H9 (cell line): ENCODE data around the gene EEF1A2. TPM values are rescaled to one million over a fixed set of nuclear protein-coding genes. Genes with fewer than 3 reads are reported as not detected.

Experiments
- DNase-seq: peaks from one replicate; pipeline ENCODE4 v3.0.0-alpha.2; 2017
- H2AFZ ChIP-seq: one replicate; pipeline ENCODE4 v1.6.1; 2013; ENCODE audit warnings: mild to moderate bottlenecking, low read length, control low read depth, moderate library complexity
- H2AK5ac ChIP-seq: 2 replicates; pipeline ENCODE4 v1.6.1; 2013; ENCODE audit warnings: low read length, control low read depth, mixed read lengths; ENCODE audit not compliant: insufficient read length
- H2BK120ac ChIP-seq: one replicate; pipeline ENCODE4 v1.6.1; 2013; ENCODE audit warnings: low read depth, mild to moderate bottlenecking, low read length, control low read depth, inconsistent platforms; ENCODE audit not compliant: poor library complexity, severe bottlenecking
- H2BK12ac ChIP-seq: 2 replicates; pipeline ENCODE4 v1.6.1; 2013; ENCODE audit warnings: low read length, control low read depth, mixed read lengths, low read depth; ENCODE audit not compliant: insufficient read length
- H2BK15ac ChIP-seq: 2 replicates; pipeline ENCODE4 v1.6.1; 2013; ENCODE audit warnings: low read depth, low read length, control low read depth
- H2BK20ac ChIP-seq: one replicate; pipeline ENCODE4 v1.6.1; 2013; ENCODE audit warnings: low read depth, mild to moderate bottlenecking, low read length, control low read depth, inconsistent platforms; ENCODE audit not compliant: poor library complexity, severe bottlenecking
- H2BK5ac ChIP-seq: 2 replicates; pipeline ENCODE4 v1.6.1; 2013; ENCODE audit warnings: low read length, control low read depth, mixed read lengths; ENCODE audit not compliant: insufficient read length
- H3K14ac ChIP-seq: 2 replicates; pipeline ENCODE4 v1.6.1; 2013; ENCODE audit warnings: low read length, control low read depth; ENCODE audit not compliant: insufficient read depth
- H3K18ac ChIP-seq: 2 replicates; pipeline ENCODE4 v1.6.1; 2013; ENCODE audit warnings: low read depth, mild to moderate bottlenecking, mixed read lengths, low read length, control low read depth; ENCODE audit not compliant: insufficient read length
- H3K23ac ChIP-seq: 2 replicates; pipeline ENCODE4 v1.6.1; 2013; ENCODE audit warnings: low read length, control low read depth, mixed read lengths, low read depth; ENCODE audit not compliant: insufficient read length
- H3K23me2 ChIP-seq: 2 replicates; pipeline ENCODE4 v1.6.1; 2013; ENCODE audit warnings: low read depth, mild to moderate bottlenecking, mixed read lengths, low read length, control low read depth; ENCODE audit not compliant: insufficient read length, poor library complexity, severe bottlenecking
- H3K27ac ChIP-seq: 2 replicates; pipeline ENCODE4 v1.5.1; 2013; ENCODE audit warnings: low read length, control low read depth, mixed read lengths, low read depth; ENCODE audit not compliant: insufficient read length
- H3K27me3 ChIP-seq: 2 replicates; pipeline ENCODE4 v1.6.1; 2013; ENCODE audit warnings: low read length, control low read depth, inconsistent platforms; ENCODE audit not compliant: insufficient read depth
- H3K4ac ChIP-seq: 2 replicates; pipeline ENCODE4 v1.6.1; 2013; ENCODE audit warnings: low read depth, mild to moderate bottlenecking, control low read depth, inconsistent platforms, low read length, moderate library complexity
- H3K4me1 ChIP-seq: 2 replicates; pipeline ENCODE4 v1.6.1; 2013; ENCODE audit warnings: low read length, control low read depth, inconsistent platforms; ENCODE audit not compliant: insufficient read depth
- H3K4me2 ChIP-seq: 2 replicates; pipeline ENCODE4 v1.6.1; 2013; ENCODE audit warnings: low read length, control low read depth, mixed read lengths; ENCODE audit not compliant: insufficient read length, insufficient read depth
- H3K56ac ChIP-seq: 2 replicates; pipeline ENCODE4 v1.6.1; 2013; ENCODE audit warnings: low read depth, mild to moderate bottlenecking, mixed read lengths, low read length, control low read depth; ENCODE audit not compliant: insufficient read length
- H3K79me1 ChIP-seq: 2 replicates; pipeline ENCODE4 v1.6.1; 2013; ENCODE audit warnings: low read depth, mild to moderate bottlenecking, moderate library complexity, low read length, control low read depth, inconsistent platforms; ENCODE audit not compliant: insufficient read depth, poor library complexity, severe bottlenecking
- H3K79me2 ChIP-seq: 2 replicates; pipeline ENCODE4 v1.6.1; 2013; ENCODE audit warnings: low read length, control low read depth, inconsistent platforms; ENCODE audit not compliant: insufficient read depth
- H3K9ac ChIP-seq: 2 replicates; pipeline ENCODE4 v1.6.1; 2013; ENCODE audit warnings: low read length, control low read depth, mixed read lengths; ENCODE audit not compliant: insufficient read length; ENCODE audit errors: extremely low read depth
- H3K9me3 ChIP-seq: one replicate; pipeline ENCODE4 v1.6.1; 2013; ENCODE audit warnings: low read depth, low read length, inconsistent platforms; ENCODE audit not compliant: control insufficient read depth
- H3T11ph ChIP-seq: one replicate; pipeline ENCODE4 v1.6.1; 2013; ENCODE audit warnings: mild to moderate bottlenecking, low read length, control low read depth, inconsistent platforms
- H4K20me1 ChIP-seq: one replicate; pipeline ENCODE4 v1.6.1; 2013; ENCODE audit not compliant: control insufficient read depth, insufficient read length, insufficient read depth
- H4K5ac ChIP-seq: 2 replicates; pipeline ENCODE4 v1.6.1; 2013; ENCODE audit warnings: low read depth, mild to moderate bottlenecking, mixed read lengths, low read length, control low read depth; ENCODE audit not compliant: insufficient read length
- H4K8ac ChIP-seq: replicated peaks from 2 replicates; pipeline ENCODE4 v1.6.1; 2013; ENCODE audit warnings: low read length, control low read depth, mixed read lengths, low read depth; ENCODE audit not compliant: insufficient read length
- H4K91ac ChIP-seq: 2 replicates; pipeline ENCODE4 v1.6.1; 2013; ENCODE audit warnings: low read depth, mild to moderate bottlenecking, moderate library complexity, mixed read lengths, low read length, control low read depth; ENCODE audit not compliant: insufficient read length
- H3K27ac Mint-ChIP-seq, 3 experiments: 2 replicates in 2 of 3; 3 replicates in 1 of 3; pipeline ENCODE4 v1.8.0; 2020 to 2021; ENCODE audit warnings: mixed read lengths in 3 of 3, mild to moderate bottlenecking in 1 of 3, moderate library complexity in 1 of 3
- H3K27me3 Mint-ChIP-seq: 2 replicates; pipeline ENCODE4 v1.8.0; 2021; ENCODE audit warnings: low read depth, mild to moderate bottlenecking, moderate library complexity, mixed read lengths
- H3K36me3 Mint-ChIP-seq, 3 experiments: 2 replicates in 2 of 3; 3 replicates in 1 of 3; pipeline ENCODE4 v1.8.0; 2020 to 2021; ENCODE audit warnings: low read depth in 3 of 3, mixed read lengths in 3 of 3; ENCODE audit not compliant: insufficient read depth in 1 of 3
- H3K4me1 Mint-ChIP-seq, 2 experiments: 2 replicates each; pipeline ENCODE4 v1.8.0; 2020; ENCODE audit warnings: mixed read lengths in 2 of 2
- H3K4me3 Mint-ChIP-seq, 2 experiments: 2 replicates in 1 of 2; 3 replicates in 1 of 2; pipeline ENCODE4 v1.8.0; 2020 to 2021; ENCODE audit warnings: mild to moderate bottlenecking in 2 of 2, mixed read lengths in 2 of 2, moderate library complexity in 1 of 2
- H3K9me3 Mint-ChIP-seq, 2 experiments: 2 replicates in 1 of 2; 3 replicates in 1 of 2; pipeline ENCODE4 v1.8.0; 2020; ENCODE audit warnings: mild to moderate bottlenecking in 2 of 2, mixed read lengths in 2 of 2, moderate library complexity in 1 of 2
- WGBS: extraction: QIAGEN DNeasy Blood & Tissue Kit; methylation state at CpG from one replicate; pipeline ENCODE4 v1.1.7; 2013; ENCODE audit warnings: missing lambda C conversion rate, low lambda C conversion rate, mixed read lengths; ENCODE audit not compliant: insufficient read length; ENCODE audit errors: extremely low coverage; 5-methylcytosine and 5-hydroxymethylcytosine counted together
- total RNA-seq: library from RNA; stranded (reverse); gene quantifications from 2 replicates; pipeline ENCODE4 v1.2.1, GENCODE V29; 2021
- TF ChIP-seq, protein P1 (sequence below): fragments of 200-600 bp; sonication (generic); conservative IDR thresholded peaks from 3 replicates; pipeline ENCODE4 v1.8.0; 2021; ENCODE audit warnings: antibody characterized with exemption, mild to moderate bottlenecking

EEF1A2 gene
- total RNA-seq, 1 experiment from 2014 or later: 27.4 TPM

DNA sequence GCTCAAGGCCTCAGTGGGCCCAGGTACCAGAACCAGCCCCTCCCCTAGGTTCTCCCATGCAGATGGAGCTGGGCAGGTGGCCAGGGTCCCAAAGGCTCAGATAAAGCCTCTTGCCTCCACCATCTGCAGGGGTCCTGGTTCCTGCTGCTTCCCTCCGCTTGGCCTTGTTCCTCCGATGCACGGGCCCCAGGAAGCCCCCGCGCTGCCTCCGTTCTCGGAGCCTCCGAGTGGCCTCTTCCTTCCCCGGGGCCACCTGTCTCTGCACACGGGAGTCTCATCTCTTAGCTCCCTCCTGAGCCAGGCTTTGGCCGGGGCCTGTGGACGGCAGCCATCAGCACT lies 40.2 kb upstream of the EEF1A2 start:
- Histone ChIP-seq H3K4ac (no peak overlapping the region), H2AFZ (no peak overlapping the region), H3K4me2 (no peak overlapping the region), H4K91ac (no peak overlapping the region), H2AK5ac (no peak overlapping the region), H3K23ac (no peak overlapping the region), H3K18ac (no peak overlapping the region), H3K27ac (no peak overlapping the region), H4K5ac (no peak overlapping the region), H2BK5ac (no peak overlapping the region), H3K27me3 (no peaks in the 10 kb centered on the region), H2BK20ac (no peak overlapping the region), H3K79me1 (no peaks in the 10 kb centered on the region), H3K79me2 (no peaks in the 10 kb centered on the region), H2BK120ac (no peak overlapping the region), H3K9ac (no peak overlapping the region), H4K20me1 (no peaks in the 10 kb centered on the region), H3T11ph (no peak overlapping the region), H3K14ac (no peak overlapping the region), H4K8ac (no peak overlapping the region), H3K56ac (no peak overlapping the region), H3K9me3 (no peaks in the 10 kb centered on the region), H3K4me1 (no peaks in the 10 kb centered on the region), H3K23me2 (no peaks in the 10 kb centered on the region), H2BK12ac (no peak overlapping the region), H2BK15ac (no peak overlapping the region)
- Mint-ChIP-seq H3K4me3 (no peak overlapping the region), H3K9me3 (no peaks in the 10 kb centered on the region), H3K27ac (no peak overlapping the region), H3K27me3 (no peaks in the 10 kb centered on the region), H3K4me1 (peaks cover 3 to 8% of the 10 kb centered on the region in 2 experiments; a peak in 3 of 4 replicates), H3K36me3 (no peaks in the 10 kb centered on the region)
- no peak for DNase-seq
- no CpG with 5 or more reads among the region's 12 CpGs for WGBS
- TF ChIP-seq, protein P1, sequence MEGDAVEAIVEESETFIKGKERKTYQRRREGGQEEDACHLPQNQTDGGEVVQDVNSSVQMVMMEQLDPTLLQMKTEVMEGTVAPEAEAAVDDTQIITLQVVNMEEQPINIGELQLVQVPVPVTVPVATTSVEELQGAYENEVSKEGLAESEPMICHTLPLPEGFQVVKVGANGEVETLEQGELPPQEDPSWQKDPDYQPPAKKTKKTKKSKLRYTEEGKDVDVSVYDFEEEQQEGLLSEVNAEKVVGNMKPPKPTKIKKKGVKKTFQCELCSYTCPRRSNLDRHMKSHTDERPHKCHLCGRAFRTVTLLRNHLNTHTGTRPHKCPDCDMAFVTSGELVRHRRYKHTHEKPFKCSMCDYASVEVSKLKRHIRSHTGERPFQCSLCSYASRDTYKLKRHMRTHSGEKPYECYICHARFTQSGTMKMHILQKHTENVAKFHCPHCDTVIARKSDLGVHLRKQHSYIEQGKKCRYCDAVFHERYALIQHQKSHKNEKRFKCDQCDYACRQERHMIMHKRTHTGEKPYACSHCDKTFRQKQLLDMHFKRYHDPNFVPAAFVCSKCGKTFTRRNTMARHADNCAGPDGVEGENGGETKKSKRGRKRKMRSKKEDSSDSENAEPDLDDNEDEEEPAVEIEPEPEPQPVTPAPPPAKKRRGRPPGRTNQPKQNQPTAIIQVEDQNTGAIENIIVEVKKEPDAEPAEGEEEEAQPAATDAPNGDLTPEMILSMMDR: no peak
